Erythroblast (primary cell): ENCODE results near the gene C1orf116.

ENCODE experiments used
- GATA1 ChIP-seq: IDR thresholded peaks from 2 replicates; pipeline ENCODE4 v1.6.1; 2011; ENCODE audit warnings: low read depth, mild to moderate bottlenecking, control low read depth, low read length, moderate library complexity
- POLR2A ChIP-seq: IDR thresholded peaks from 2 replicates; pipeline ENCODE4 v1.6.1; 2011; ENCODE audit warnings: mild to moderate bottlenecking, low read length

- TF ChIP-seq POLR2A (peak; percentile 91), GATA1 (peak; percentile 94)
Measured at GRCh38 chr1:207024202-207025145, 8.1 kb downstream of the C1orf116 start.
